HEK293T (cell line): Measurements from ENCODE around the gene PI4K2A.

Experiments
- ARNT ChIP-seq: fragments of 450-650 bp; IDR thresholded peaks from 2 replicates; pipeline ENCODE4 v1.6.1; 2017; ENCODE audit warnings: mild to moderate bottlenecking
- BHLHE40 ChIP-seq: fragments of 450-650 bp; IDR thresholded peaks from 2 replicates; pipeline ENCODE4 v1.6.1; 2016; ENCODE audit warnings: mild to moderate bottlenecking, moderate library complexity, borderline replicate concordance
- CTBP1 ChIP-seq: fragments of 450-650 bp; IDR thresholded peaks from 2 replicates; pipeline ENCODE4 v1.6.1; 2016; ENCODE audit warnings: borderline replicate concordance
- ELF4 ChIP-seq: fragments of 450-650 bp; IDR thresholded peaks from 2 replicates; pipeline ENCODE4 v1.6.1; 2017; ENCODE audit warnings: antibody characterized with exemption
- FOXA1 ChIP-seq: fragments of 450-650 bp; IDR thresholded peaks from 2 replicates; pipeline ENCODE4 v1.6.1; 2016; ENCODE audit warnings: mild to moderate bottlenecking
- FOXM1 ChIP-seq: fragments of 450-650 bp; IDR thresholded peaks from 2 replicates; pipeline ENCODE4 v1.6.1; 2017; ENCODE audit warnings: mild to moderate bottlenecking, borderline replicate concordance
- HDGF ChIP-seq: fragments of 450-650 bp; IDR thresholded peaks from 2 replicates; pipeline ENCODE4 v1.6.1; 2017; ENCODE audit warnings: antibody characterized with exemption, borderline replicate concordance
- SP1 ChIP-seq: fragments of 450-650 bp; IDR thresholded peaks from 2 replicates; pipeline ENCODE4 v1.6.1; 2017
- SUZ12 ChIP-seq: fragments of 450-650 bp; IDR thresholded peaks from 2 replicates; pipeline ENCODE4 v1.6.1; 2016; ENCODE audit warnings: mild to moderate bottlenecking
- TARDBP ChIP-seq: fragments of 450-650 bp; IDR thresholded peaks from 2 replicates; pipeline ENCODE4 v1.6.1; 2016
- TF ChIP-seq, protein P1 (sequence below): fragments of 450-650 bp; IDR thresholded peaks from 2 replicates; pipeline ENCODE4 v1.6.1; 2016

DNA sequence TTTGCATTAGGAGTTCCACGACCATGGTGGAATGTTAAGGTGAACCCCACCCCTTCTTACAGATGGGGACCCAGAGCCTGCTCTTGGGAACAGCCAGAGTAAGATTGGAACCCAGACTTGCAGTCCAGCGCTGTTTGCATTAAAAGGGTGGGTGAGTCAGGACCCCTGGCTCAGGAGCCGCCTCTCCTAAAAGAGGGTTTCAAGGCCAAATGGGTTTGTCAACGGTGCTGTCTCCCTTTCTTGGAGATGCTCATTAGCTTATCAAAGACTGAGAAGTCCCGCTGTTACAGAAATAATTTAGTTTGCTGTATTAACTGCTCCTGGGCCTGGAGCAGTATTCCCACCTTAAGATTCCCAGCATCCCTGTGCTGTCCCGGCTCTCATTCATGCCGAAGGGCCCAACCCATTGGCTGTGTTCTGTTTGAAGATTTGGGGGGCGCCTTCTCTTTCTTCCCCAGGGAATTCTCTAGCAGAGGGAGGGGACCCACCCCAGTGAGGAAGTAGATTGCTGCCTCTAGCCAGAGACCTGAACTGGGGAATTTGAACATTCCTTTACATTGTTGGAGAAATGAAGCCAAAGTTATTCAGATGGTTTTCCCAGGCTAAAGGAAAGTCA lies 74.9 kb downstream of the PI4K2A start:
- TF ChIP-seq SUZ12 (no peak), SP1 (no peak), BHLHE40 (no peak), ELF4 (no peak), FOXA1 (no peak), TARDBP (no peak), CTBP1 (no peak), FOXM1 (no peak), ARNT (no peak), HDGF (no peak)
- TF ChIP-seq, protein P1, sequence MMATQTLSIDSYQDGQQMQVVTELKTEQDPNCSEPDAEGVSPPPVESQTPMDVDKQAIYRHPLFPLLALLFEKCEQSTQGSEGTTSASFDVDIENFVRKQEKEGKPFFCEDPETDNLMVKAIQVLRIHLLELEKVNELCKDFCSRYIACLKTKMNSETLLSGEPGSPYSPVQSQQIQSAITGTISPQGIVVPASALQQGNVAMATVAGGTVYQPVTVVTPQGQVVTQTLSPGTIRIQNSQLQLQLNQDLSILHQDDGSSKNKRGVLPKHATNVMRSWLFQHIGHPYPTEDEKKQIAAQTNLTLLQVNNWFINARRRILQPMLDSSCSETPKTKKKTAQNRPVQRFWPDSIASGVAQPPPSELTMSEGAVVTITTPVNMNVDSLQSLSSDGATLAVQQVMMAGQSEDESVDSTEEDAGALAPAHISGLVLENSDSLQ: no peak
